OCI-LY3 (cell line): ENCODE data around the gene ZNF627.

Experiments used
- EZH2phosphoT487 ChIP-seq: fragments of 200-600 bp; shearing (Covaris generic); IDR thresholded peaks from 2 replicates; pipeline ENCODE4 v1.6.1; 2018; ENCODE audit warnings: antibody characterized with exemption, mixed run types, low read depth
- TF ChIP-seq, protein P1 (sequence below): fragments of 200-600, 300-600 bp; sonication (generic); IDR thresholded peaks from 2 replicates; pipeline ENCODE4 v1.5.1; 2014; ENCODE audit warnings: antibody characterized with exemption, low read length, low read depth

- TF ChIP-seq, protein P1, sequence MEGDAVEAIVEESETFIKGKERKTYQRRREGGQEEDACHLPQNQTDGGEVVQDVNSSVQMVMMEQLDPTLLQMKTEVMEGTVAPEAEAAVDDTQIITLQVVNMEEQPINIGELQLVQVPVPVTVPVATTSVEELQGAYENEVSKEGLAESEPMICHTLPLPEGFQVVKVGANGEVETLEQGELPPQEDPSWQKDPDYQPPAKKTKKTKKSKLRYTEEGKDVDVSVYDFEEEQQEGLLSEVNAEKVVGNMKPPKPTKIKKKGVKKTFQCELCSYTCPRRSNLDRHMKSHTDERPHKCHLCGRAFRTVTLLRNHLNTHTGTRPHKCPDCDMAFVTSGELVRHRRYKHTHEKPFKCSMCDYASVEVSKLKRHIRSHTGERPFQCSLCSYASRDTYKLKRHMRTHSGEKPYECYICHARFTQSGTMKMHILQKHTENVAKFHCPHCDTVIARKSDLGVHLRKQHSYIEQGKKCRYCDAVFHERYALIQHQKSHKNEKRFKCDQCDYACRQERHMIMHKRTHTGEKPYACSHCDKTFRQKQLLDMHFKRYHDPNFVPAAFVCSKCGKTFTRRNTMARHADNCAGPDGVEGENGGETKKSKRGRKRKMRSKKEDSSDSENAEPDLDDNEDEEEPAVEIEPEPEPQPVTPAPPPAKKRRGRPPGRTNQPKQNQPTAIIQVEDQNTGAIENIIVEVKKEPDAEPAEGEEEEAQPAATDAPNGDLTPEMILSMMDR: no peak
- no peak for TF ChIP-seq EZH2phosphoT487
These were observed 31.1 kb upstream of the ZNF627 start for GRCh38 chr19:11566164-11566563.
